GM21825 (cell line): ENCODE measurements around the gene FHIT.
"Not testable (repeated sequence)": the region's sequence is repeated elsewhere in the genome, so short reads cannot be mapped to it uniquely, and the experiment has no call there.

Experiments
- ATAC-seq: cut with Tn5 transposase; IDR thresholded peaks from one replicate; pipeline ENCODE4 v1.9.1; 2021; ENCODE audit warnings: mild to moderate bottlenecking, moderate library complexity; ENCODE audit not compliant: unreplicated experiment

FHIT gene

GRCh38 chr3:59831394-59831793 is 1419.9 kb downstream of the FHIT start:
- ATAC-seq: no peak

GRCh38 chr3:59829527-59829926 is 1421.7 kb downstream of the FHIT start:
- ATAC-seq: no peak

DNA sequence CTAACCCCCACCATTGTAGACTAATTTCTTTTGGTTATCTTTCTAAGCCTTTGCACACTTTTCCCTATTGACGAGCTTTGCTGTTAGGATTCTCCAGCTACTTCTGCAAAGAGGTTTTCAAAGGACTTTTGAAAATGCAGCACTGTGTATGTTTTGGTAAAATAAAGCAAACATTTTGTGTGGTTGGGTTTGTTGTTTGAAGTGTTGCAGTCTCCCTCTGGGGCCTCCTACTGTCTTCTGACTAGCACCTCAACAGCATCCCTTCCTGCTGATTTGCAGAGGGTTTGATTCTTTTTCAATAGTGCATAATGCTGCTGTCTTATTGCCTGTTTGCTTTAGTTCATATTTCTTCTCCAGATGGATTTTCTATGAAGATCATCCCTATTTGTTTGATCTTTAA is 1426.4 kb downstream of the FHIT start:
- no peak for ATAC-seq

DNA sequence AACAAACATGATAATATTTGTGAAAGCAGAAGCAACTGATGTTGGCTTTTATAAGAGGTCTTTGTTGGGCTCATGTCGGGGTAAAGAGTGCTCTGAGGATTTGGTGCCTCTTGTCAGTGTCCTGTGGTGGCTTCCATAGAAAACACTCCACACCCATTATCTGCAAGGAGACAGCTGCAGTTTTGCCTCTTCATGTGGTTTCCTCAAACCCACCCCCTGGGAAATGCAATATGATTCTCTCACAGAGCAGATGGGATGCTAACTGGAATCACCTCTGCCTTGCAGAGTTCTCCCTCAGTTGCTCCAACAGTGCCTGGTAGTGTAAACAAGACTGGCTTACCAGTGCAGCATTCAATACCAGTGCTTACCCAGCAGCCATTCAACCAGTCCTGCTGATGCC is 1430.0 kb downstream of the FHIT start:
- no peak for ATAC-seq

- ATAC-seq: no peak
These were observed 1430.8 kb downstream of the FHIT start for GRCh38 chr3:59820352-59820934.

GRCh38 chr3:59818919-59819300 is 1432.3 kb downstream of the FHIT start:
- no peak for ATAC-seq

GRCh38 chr3:59818033-59818918 is 1433.0 kb downstream of the FHIT start:
- ATAC-seq: no peak

DNA sequence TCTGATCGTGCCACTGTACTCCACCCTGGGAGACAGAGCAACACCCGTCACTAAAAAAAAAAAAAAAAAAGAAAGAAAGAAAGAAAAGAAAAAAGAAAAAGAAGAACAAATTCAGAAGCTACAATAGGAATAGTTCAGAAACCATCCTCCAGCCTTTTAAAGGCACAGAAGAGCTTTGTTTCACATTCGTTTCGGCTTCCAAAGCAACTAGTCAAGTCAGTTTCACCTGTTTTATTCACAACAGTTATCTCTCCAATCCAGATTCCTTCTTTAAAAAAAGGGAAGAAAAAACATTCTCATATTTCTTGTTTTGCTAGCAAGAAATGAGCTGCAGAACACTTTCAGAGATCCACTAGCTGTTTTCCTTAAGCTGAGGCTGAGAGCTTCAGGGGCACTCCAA is 1433.7 kb downstream of the FHIT start:
- no peak for ATAC-seq

DNA sequence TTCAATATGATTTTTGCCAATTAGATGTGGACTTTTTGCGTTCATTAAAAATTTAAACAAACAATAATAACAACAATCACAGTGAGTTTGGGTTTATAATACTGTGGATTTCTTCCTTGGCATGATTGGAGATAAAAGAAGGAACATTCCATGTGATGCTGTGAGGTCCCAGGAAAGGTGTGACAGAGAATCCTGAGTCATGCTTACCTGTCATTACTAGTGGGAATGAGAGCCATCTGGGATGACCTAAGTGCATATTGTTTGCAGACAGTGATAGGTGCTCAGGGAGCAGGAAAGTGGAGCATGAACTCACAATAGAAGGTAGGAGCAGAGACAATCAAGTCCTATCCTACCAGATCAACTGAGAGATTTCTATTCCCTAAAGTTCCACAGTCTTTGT is 1434.9 kb downstream of the FHIT start:
- ATAC-seq: no peak

DNA sequence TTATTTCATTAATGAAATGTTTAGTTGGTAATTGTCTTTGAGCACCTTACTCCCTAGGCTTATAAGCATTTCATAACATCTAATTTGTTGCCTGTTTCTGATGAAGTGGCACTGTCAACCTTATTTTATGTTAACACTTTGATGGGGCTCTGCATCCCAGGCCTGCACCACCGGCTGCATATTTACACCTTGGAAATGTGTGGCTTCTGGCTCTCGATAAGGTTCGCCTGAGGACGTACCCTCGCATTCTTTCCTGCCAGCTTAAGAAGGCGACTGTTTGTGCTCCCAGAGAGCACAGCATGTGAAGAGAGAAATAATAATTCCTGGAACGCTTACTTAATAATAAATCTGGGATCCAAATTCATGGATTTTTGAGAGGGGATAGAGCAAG is 1438.1 kb downstream of the FHIT start:
- no peak for ATAC-seq

GRCh38 chr3:59812237-59813147 is 1438.8 kb downstream of the FHIT start:
- no peak for ATAC-seq

GRCh38 chr3:59811160-59811559 is 1440.1 kb downstream of the FHIT start:
- no peak for ATAC-seq

GRCh38 chr3:59810606-59811005 is 1440.6 kb downstream of the FHIT start:
- no peak for ATAC-seq

DNA sequence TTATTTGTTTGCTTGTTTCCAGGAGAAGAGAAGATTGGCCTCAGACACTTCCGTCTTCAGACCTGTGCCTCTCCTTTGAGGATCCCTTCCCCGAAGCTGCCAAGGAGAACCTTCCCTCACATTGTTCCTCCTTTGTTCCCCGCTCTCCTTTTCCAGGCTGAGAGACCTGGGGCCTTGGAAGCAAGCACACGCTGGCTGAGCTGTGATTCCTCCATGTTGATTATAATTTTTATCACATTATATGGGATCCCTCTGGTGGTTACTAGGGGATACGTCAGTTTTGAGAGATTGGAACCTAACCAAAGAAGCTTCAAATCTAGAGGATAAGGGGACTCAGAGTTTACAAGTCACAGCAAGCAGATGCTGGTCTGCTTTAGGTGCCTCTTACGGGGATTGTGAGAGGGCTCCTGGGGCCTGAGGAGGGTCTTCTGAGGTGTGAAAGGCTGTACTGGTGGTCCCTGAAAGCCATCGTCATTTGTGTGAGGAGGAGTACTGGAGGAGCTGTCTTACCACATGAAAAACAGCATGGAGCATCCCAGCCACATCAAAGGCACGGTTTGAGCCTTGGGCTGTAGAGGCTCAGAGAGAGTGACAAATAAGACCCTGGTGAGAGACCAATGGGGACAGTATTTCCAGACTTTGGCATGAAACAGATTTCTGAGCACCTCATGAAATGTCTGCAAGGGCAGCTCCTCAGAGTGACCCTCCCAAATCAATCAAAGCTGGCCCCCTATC is 1441.4 kb downstream of the FHIT start:
- ATAC-seq: no peak

DNA sequence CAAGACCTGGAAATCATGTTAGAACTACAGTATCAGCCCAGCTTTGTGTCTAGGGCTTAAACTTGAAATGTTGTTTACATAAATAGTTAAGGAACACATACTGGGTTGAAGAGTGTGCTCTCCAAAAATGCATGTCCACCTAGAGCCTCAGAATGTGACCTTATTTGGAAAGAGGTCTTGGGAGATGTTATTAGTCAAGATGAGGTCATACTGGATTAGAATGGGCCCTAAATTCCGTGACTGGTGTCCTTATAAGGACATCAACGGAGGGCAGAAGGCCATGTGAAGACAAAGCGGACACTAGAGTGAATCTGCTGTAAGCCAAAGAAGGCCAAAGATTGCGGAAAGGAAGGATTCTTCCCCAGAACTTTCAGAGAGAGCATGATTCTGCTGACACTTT is 1442.2 kb downstream of the FHIT start:
- no peak for ATAC-seq

GRCh38 chr3:59808446-59808845 is 1442.8 kb downstream of the FHIT start:
- no peak for ATAC-seq

DNA sequence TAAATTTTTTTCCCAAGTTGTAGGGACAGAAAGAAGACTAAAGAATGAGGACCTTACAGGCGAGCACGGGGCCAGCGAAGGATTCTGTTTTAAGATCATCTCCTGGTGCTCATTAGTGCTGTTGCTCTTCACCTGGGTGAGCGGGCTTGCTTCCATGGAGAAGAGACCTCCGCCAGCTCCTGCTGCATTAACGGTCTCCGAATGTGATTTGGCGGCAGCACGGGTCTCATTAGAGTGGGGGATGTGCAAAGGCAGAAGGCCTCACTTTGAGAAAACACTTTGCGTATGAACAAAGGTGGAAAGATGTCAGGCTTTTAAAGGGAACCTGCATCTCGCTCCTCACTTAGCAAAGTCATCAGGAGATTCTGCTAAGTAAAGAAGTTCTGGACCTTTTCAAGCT is 1448.0 kb downstream of the FHIT start:
- ATAC-seq: no peak

- not testable (repeated sequence) for ATAC-seq
These were observed 1448.8 kb downstream of the FHIT start for GRCh38 chr3:59802453-59802852.

GRCh38 chr3:59802045-59802444 is 1449.2 kb downstream of the FHIT start:
- no peak for ATAC-seq

DNA sequence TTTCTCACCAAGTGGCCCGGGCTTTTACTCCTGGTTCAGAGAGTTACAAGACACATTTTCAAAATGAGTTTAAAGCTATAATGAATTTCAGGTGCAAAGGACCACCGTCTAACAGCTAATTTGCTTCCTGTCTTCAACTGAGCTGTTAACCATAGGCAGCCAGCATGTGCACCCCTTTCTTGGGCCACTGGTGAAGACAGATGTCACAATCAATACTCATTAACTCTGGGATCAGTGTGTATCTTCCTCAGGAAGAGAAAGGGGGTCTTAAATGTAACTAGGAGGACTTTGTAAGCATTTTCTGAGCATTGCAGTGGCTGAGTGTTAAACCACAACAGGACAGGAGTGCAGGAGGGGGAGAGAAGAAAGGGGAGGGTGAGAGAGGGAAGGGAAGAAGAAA is 1450.8 kb downstream of the FHIT start:
- no peak for ATAC-seq
